CD14-positive monocyte (primary cell): ENCODE measurements around the gene C17orf113. TPM values are rescaled to one million over a fixed set of nuclear protein-coding genes. Genes with fewer than 3 reads are reported as not detected.

Source experiments
- DNase-seq, 3 donors: peaks; one replicate each; pipeline ENCODE4 v3.0.0-alpha.2; 2011 to 2022
- H2AFZ ChIP-seq: 2 replicates; pipeline ENCODE4 v1.6.0; 2012; ENCODE audit warnings: mild to moderate bottlenecking, low read depth, low read length, inconsistent platforms; ENCODE audit not compliant: insufficient read depth, poor library complexity, severe bottlenecking
- H3K27ac ChIP-seq, 2 donors: 1 replicate in 1 of 2; 2 replicates in 1 of 2; pipeline ENCODE4 v1.5.1; 2012 to 2013; ENCODE audit warnings: low read length in 2 of 2, control low read depth in 1 of 2, inconsistent platforms in 1 of 2, low read depth in 1 of 2, mild to moderate bottlenecking in 1 of 2
- H3K27me3 ChIP-seq, 2 donors: one replicate each; pipeline versions ENCODE4 v1.6.0 to v1.6.1; 2011 to 2013; ENCODE audit warnings: low read length in 2 of 2; ENCODE audit not compliant: control insufficient read depth in 2 of 2, insufficient read depth in 2 of 2
- H3K36me3 ChIP-seq, 2 donors: replicated peaks in 1 of 2; 1 replicate in 1 of 2; 2 replicates in 1 of 2; pipeline versions ENCODE4 v1.5.1 to v1.6.1; 2012 to 2013; ENCODE audit warnings: low read length in 2 of 2, control low read depth in 1 of 2, inconsistent platforms in 1 of 2, mild to moderate bottlenecking in 1 of 2; ENCODE audit not compliant: insufficient read depth in 2 of 2, control insufficient read depth in 1 of 2
- H3K4me1 ChIP-seq, 2 donors: 1 replicate in 1 of 2; 2 replicates in 1 of 2; pipeline versions ENCODE4 v1.5.1 to v1.6.1; 2012 to 2013; ENCODE audit warnings: low read length in 2 of 2, control low read depth in 1 of 2, inconsistent platforms in 1 of 2, mild to moderate bottlenecking in 1 of 2, moderate library complexity in 1 of 2; ENCODE audit not compliant: insufficient read depth in 2 of 2, control insufficient read depth in 1 of 2
- H3K4me2 ChIP-seq: replicated peaks from 2 replicates; pipeline ENCODE3; 2012; ENCODE audit warnings: low read length, moderate library complexity, mild to moderate bottlenecking; ENCODE audit not compliant: poor library complexity, severe bottlenecking; ENCODE audit errors: extremely low read depth
- H3K4me3 ChIP-seq, 3 experiments: fragments of 200-600 bp in 1 of 3; sonication (generic) in 1 of 3; replicated peaks in 1 of 3; 1 replicate in 2 of 3; 2 replicates in 1 of 3; pipeline ENCODE4 v1.5.1; 2011 to 2013; ENCODE audit warnings: low read length in 3 of 3, mild to moderate bottlenecking in 3 of 3, control low read depth in 2 of 3, low read depth in 2 of 3, inconsistent platforms in 1 of 3, moderate library complexity in 1 of 3
- H3K79me2 ChIP-seq: 2 replicates; pipeline ENCODE4 v1.6.0; 2012; ENCODE audit warnings: mild to moderate bottlenecking, control low read depth, inconsistent platforms, low read length, moderate library complexity; ENCODE audit not compliant: insufficient read depth
- H3K9ac ChIP-seq: 2 replicates; pipeline ENCODE4 v1.6.0; 2017; ENCODE audit warnings: low read length, mild to moderate bottlenecking; ENCODE audit not compliant: insufficient read depth, poor library complexity, severe bottlenecking
- H3K9me3 ChIP-seq, 2 donors: replicated peaks in 1 of 2; 1 replicate in 1 of 2; 2 replicates in 1 of 2; pipeline versions ENCODE4 v1.5.1 to v1.6.1; 2012 to 2013; ENCODE audit warnings: low read length in 2 of 2, control low read depth in 1 of 2; ENCODE audit not compliant: control insufficient read depth in 1 of 2, insufficient read depth in 1 of 2
- H4K20me1 ChIP-seq: 2 replicates; pipeline ENCODE4 v1.6.0; 2012; ENCODE audit warnings: mild to moderate bottlenecking, low read length, control low read depth, moderate library complexity; ENCODE audit not compliant: insufficient read depth
- H3K27ac Mint-ChIP-seq, 7 donors: one replicate each; pipeline ENCODE4 v1.8.0; 2020; ENCODE audit warnings: mild to moderate bottlenecking in 7 of 7, mixed read lengths in 7 of 7, moderate library complexity in 6 of 7, inconsistent platforms in 2 of 7
- H3K27me3 Mint-ChIP-seq, 3 donors: one replicate each; pipeline ENCODE4 v1.8.0; 2021 to 2022; ENCODE audit warnings: low read depth in 3 of 3, mild to moderate bottlenecking in 3 of 3, mixed read lengths in 3 of 3, moderate library complexity in 3 of 3, inconsistent platforms in 1 of 3
- H3K36me3 Mint-ChIP-seq, 2 donors: one replicate each; pipeline ENCODE4 v1.8.0; 2020; ENCODE audit warnings: mixed read lengths in 2 of 2, inconsistent platforms in 1 of 2, mild to moderate bottlenecking in 1 of 2
- H3K4me1 Mint-ChIP-seq: one replicate; pipeline ENCODE4 v1.8.0; 2020; ENCODE audit warnings: mild to moderate bottlenecking, mixed read lengths
- H3K4me3 Mint-ChIP-seq, 2 donors: one replicate each; pipeline ENCODE4 v1.8.0; 2020; ENCODE audit warnings: mild to moderate bottlenecking in 2 of 2, mixed read lengths in 2 of 2, moderate library complexity in 1 of 2
- H3K9me3 Mint-ChIP-seq, 7 donors: one replicate each; pipeline ENCODE4 v1.8.0; 2020 to 2022; ENCODE audit warnings: mixed read lengths in 7 of 7, mild to moderate bottlenecking in 6 of 7, moderate library complexity in 6 of 7, inconsistent platforms in 2 of 7
- CTCF ChIP-seq: fragments of 200-600 bp; IDR thresholded peaks from one replicate; pipeline ENCODE4 v1.8.0; 2022; ENCODE audit warnings: antibody characterized with exemption, mild to moderate bottlenecking
- WGBS: methylation state at CpG from one replicate; pipeline ENCODE4 v1.1.5; 2013; ENCODE audit warnings: missing lambda C conversion rate; ENCODE audit not compliant: insufficient coverage; 5-methylcytosine and 5-hydroxymethylcytosine counted together
- intact Hi-C, 2 donors: fragments of 100-400 bp; cut with micrococcal nuclease; formaldehyde crosslinking; loops; one replicate each; pipeline versions ENCODE4 v1.15.0 to v1.15.1; 2023
- polyA plus RNA-seq, 3 donors: library from polyadenylated mRNA; depleted of rRNA in 1 of 3; unstranded in 2 of 3; stranded (reverse) in 1 of 3; fragments of 300-500 nt in 2 of 3; fragments of >200 nt in 1 of 3; fragmentation: Illumina TruSeq in 2 of 3; gene quantifications; 1 replicate in 2 of 3; 2 replicates in 1 of 3; pipeline ENCODE4 v1.2.3, GENCODE V29; 2012 to 2021

Gene C17orf113
- polyA plus RNA-seq, 3 donors: 0.20 to 0.52 (median 0.28) TPM

- WGBS: 86% methylated on average over 4 of the region's 12 CpGs
- DNase-seq: no peak
Observed at GRCh38 chr17:42094375-42095069, 44.1 kb upstream of the C17orf113 start.

GRCh38 chr17:42092939-42093338 lies 42.5 kb upstream of the C17orf113 start:
- Mint-ChIP-seq H3K4me1 (peaks cover 7% of the 10 kb centered on the region), H3K9me3 (no peaks in the 10 kb centered on the region), H3K4me3 (no peak overlapping the region), H3K27ac (no peak overlapping the region), H3K27me3 (peaks cover 14 to 21% (median 20%) of the 10 kb centered on the region in 3 donors), H3K36me3 (no peaks in the 10 kb centered on the region)
- Histone ChIP-seq H2AFZ (no peak overlapping the region), H3K79me2 (no peaks in the 10 kb centered on the region), H3K4me2 (no peak overlapping the region), H3K27ac (no peak overlapping the region), H3K9me3 (no peaks in the 10 kb centered on the region), H3K27me3 (peaks cover 11 to 14% of the 10 kb centered on the region in 2 donors), H4K20me1 (no peaks in the 10 kb centered on the region), H3K4me3 (no peak overlapping the region), H3K4me1 (peaks cover 2 to 4% of the 10 kb centered on the region in 2 donors), H3K36me3 (no peaks in the 10 kb centered on the region), H3K9ac (no peak overlapping the region)
- TF ChIP-seq CTCF: no peak
- WGBS: 0% methylated on average over 1 of the region's 6 CpGs
- intact Hi-C loops: no loop called here
- DNase-seq: no peak

More at GRCh38 chr17:42094375-42095069, 44.1 kb upstream of the C17orf113 start:
- H3K27ac Mint-ChIP-seq: no peak overlapping the region
- H3K4me3 Mint-ChIP-seq: no peak overlapping the region
- no peak overlapping the region for H3K9ac ChIP-seq
- no peak overlapping the region for H2AFZ ChIP-seq
- H3K4me2 ChIP-seq: no peak overlapping the region
- H3K36me3 ChIP-seq: no peaks in the 10 kb centered on the region
- no peak for TF ChIP-seq CTCF
- intact Hi-C loops: no loop called here
- no peak overlapping the region for H3K27ac ChIP-seq
- H3K36me3 Mint-ChIP-seq: no peaks in the 10 kb centered on the region
- no peaks in the 10 kb centered on the region for H3K9me3 Mint-ChIP-seq
- H3K27me3 ChIP-seq: peaks cover 13 to 24% of the 10 kb centered on the region in 2 donors
- H3K4me1 Mint-ChIP-seq: peaks cover 10% of the 10 kb centered on the region
- no peaks in the 10 kb centered on the region for H3K9me3 ChIP-seq
- no peaks in the 10 kb centered on the region for H4K20me1 ChIP-seq
- H3K4me3 ChIP-seq: no peak overlapping the region
- H3K27me3 Mint-ChIP-seq: peaks cover 23 to 31% (median 28%) of the 10 kb centered on the region in 3 donors
- H3K79me2 ChIP-seq: no peaks in the 10 kb centered on the region
- H3K4me1 ChIP-seq: peaks cover 6 to 7% of the 10 kb centered on the region in 2 donors
